ENCODE results near the gene MRNIP. TPM values are rescaled to one million over a fixed set of nuclear protein-coding genes. Genes with fewer than 3 reads are reported as not detected.
"Not testable (repeated sequence)": the region's sequence is repeated elsewhere in the genome, so short reads cannot be mapped to it uniquely, and the experiment has no call there.

MRNIP gene
- total and polyA plus RNA-seq, 7 experiments from 2014 or later = 19.4 to 133 (median 40.2) TPM

DNA sequence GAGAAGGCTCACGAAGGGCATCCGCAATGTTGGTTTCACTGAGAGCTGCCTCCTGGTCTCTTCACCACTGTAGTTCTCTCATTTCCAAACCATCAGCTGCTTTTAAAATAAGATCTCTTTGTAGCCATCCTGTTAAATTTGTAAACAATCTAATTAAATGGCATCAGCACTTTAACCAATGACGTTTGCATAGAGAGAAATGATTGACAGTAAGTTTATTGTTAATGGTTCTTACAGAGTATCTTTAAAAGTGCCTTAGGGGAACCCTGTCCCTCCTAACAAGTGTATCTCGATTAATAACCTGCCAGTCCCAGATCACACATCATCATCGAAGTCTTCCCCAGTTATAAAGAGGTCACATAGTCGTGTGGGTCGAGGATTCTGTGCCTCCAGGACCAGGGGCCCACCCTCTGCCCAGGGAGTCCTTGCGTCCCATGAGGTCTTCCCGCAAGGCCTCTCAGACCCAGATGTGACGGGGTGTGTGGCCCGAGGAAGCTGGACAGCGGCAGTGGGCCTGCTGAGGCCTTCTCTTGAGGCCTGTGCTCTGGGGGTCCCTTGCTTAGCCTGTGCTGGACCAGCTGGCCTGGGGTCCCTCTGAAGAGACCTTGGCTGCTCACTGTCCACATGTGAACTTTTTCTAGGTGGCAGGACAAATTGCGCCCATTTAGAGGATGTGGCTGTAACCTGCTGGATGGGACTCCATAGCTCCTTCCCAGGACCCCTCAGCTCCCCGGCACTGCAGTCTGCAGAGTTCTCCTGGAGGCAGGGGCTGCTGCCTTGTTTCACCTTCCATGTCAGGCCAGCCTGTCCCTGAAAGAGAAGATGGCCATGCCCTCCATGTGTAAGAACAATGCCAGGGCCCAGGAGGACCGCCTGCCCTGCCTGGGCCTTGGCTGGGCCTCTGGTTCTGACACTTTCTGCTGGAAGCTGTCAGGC is 21.3 kb downstream of the MRNIP start:
- DNase-seq (no peak), ATAC-seq (no peak)
- H3K4me3 Mint-ChIP-seq = peak overlapping the region in 7 of 10 donors; percentile 1 to 78 (median 50)
- intact Hi-C loops (cut with micrococcal nuclease) = loop anchor here (1.0 to 2.0 kb wide), 2 partner anchors 31 to 35 kb away; partner anchors contain the start of gene MGAT4B (in 1 of the 2)
- ChIA-PET CTCF (no interaction called here), POLR2A (interaction anchor here (0.6 to 1.9 kb wide), 6 partner anchors 10 to 100 kb away, joined by 3 to 6 read pairs (median 3); no protein-coding TSS in a partner anchor)
- no peaks in the 10 kb centered on the region for H3K27me3 Mint-ChIP-seq
- Histone ChIP-seq H3K4me3 (ENCODE audit: low read length) (no peak overlapping the region), H3K4me1 (ENCODE audit: control insufficient read depth in 2 of 2, insufficient read depth in 2 of 2, low read length in 2 of 2) (peaks cover 8 to 19% of the 10 kb centered on the region in 2 donors), H3K27ac (ENCODE audit: low read depth, low read length) (peak overlapping the region; percentile 69), H3K27me3 (ENCODE audit: control insufficient read depth in 2 of 2, insufficient read depth in 2 of 2, low read length in 2 of 2) (no peaks in the 10 kb centered on the region), H3K36me3 (ENCODE audit: control insufficient read depth in 2 of 3, insufficient read depth in 3 of 3, low read length in 3 of 3) (peaks cover 22 to 81% (median 23%) of the 10 kb centered on the region in 3 experiments), H3K9me3 (ENCODE audit: control insufficient read depth in 2 of 3, low read length in 3 of 3) (no peaks in the 10 kb centered on the region)
- H3K36me3 Mint-ChIP-seq = peaks cover 13 to 57% (median 34%) of the 10 kb centered on the region in 5 donors
- peaks cover 10 to 26% (median 15%) of the 10 kb centered on the region in 7 donors for H3K4me1 Mint-ChIP-seq
- H3K9me3 Mint-ChIP-seq = no peaks in the 10 kb centered on the region
- peak overlapping the region; percentile 77 to 93 (median 88) for H3K27ac Mint-ChIP-seq

GRCh38 chr5:179836225-179837019 is 22.2 kb downstream of the MRNIP start:
- H3K4me3 ChIP-seq (ENCODE audit: low read length) = no peak overlapping the region
- intact Hi-C loops (cut with micrococcal nuclease) = loop anchor here (1.0 to 2.0 kb wide), 3 partner anchors 15 to 34 kb away; partner anchors contain the start of gene MRNIP (in 2 of the 2)

DNA sequence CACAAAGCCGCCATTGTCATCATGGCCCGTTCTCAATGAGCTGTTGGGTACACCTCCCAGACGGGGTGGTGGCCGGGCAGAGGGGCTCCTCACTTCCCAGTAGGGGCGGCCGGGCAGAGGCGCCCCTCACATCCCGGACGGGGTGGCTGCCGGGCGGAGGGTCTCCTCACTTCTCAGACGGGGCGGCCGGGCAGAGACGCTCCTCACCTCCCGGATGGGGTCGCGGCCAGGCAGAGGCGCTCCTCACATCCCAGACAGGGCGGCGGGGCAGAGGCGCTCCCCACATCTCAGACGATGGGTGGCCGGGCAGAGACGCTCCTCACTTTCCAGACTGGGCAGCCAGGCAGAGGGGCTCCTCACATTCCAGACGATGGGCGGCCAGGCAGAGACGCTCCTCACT is 23.7 kb downstream of the MRNIP start:
- Mint-ChIP-seq H3K4me1 (peaks cover 12 to 26% (median 15%) of the 10 kb centered on the region in 7 donors), H3K36me3 (peaks cover 17 to 59% (median 36%) of the 10 kb centered on the region in 5 donors)
- ATAC-seq; CTCF ChIA-PET; DNase-seq; H3K9me3 Mint-ChIP-seq; H3K27ac ChIP-seq (ENCODE audit: low read depth, low read length); H3K4me3 ChIP-seq (ENCODE audit: low read length); H3K4me3 Mint-ChIP-seq; POLR2A ChIA-PET; H3K9me3 ChIP-seq (ENCODE audit: control insufficient read depth in 2 of 3, low read length in 3 of 3); H3K27me3 Mint-ChIP-seq; intact Hi-C loops (cut with micrococcal nuclease); H3K27me3 ChIP-seq (ENCODE audit: control insufficient read depth in 2 of 2, insufficient read depth in 2 of 2, low read length in 2 of 2); H3K27ac Mint-ChIP-seq: not testable (repeated sequence)
- H3K36me3 ChIP-seq (ENCODE audit: control insufficient read depth in 2 of 3, insufficient read depth in 3 of 3, low read length in 3 of 3) = peaks cover 21 to 82% (median 25%) of the 10 kb centered on the region in 3 experiments
- H3K4me1 ChIP-seq (ENCODE audit: control insufficient read depth in 2 of 2, insufficient read depth in 2 of 2, low read length in 2 of 2) = peaks cover 8 to 19% of the 10 kb centered on the region in 2 donors

More at GRCh38 chr5:179836225-179837019, 22.2 kb downstream of the MRNIP start:
- peaks cover 12 to 26% (median 15%) of the 10 kb centered on the region in 7 donors for H3K4me1 Mint-ChIP-seq
- ChIA-PET POLR2A (interaction anchor here (0.6 to 1.9 kb wide), 5 partner anchors 9 to 731 kb away, joined by 3 to 6 read pairs (median 4); partner anchors contain the start of gene SQSTM1), CTCF (interaction anchor here (1.3 kb wide), 1 partner anchor 35 kb away, joined by 5 read pairs; no protein-coding TSS in a partner anchor)
- H3K27ac Mint-ChIP-seq = peak overlapping the region; percentile 77 to 93 (median 88)
- Histone ChIP-seq H3K4me1 (ENCODE audit: control insufficient read depth in 2 of 2, insufficient read depth in 2 of 2, low read length in 2 of 2) (peaks cover 8 to 19% of the 10 kb centered on the region in 2 donors), H3K27ac (ENCODE audit: low read depth, low read length) (peak overlapping the region; percentile 69), H3K9me3 (ENCODE audit: control insufficient read depth in 2 of 3, low read length in 3 of 3) (no peaks in the 10 kb centered on the region), H3K27me3 (ENCODE audit: control insufficient read depth in 2 of 2, insufficient read depth in 2 of 2, low read length in 2 of 2) (no peaks in the 10 kb centered on the region), H3K36me3 (ENCODE audit: control insufficient read depth in 2 of 3, insufficient read depth in 3 of 3, low read length in 3 of 3) (peaks cover 22 to 83% (median 25%) of the 10 kb centered on the region in 3 experiments)
- peaks cover 0 to 2% (median 0%) of the 10 kb centered on the region in 11 donors for H3K9me3 Mint-ChIP-seq
- peak overlapping the region in 9 of 10 donors; percentile 1 to 78 (median 45) for H3K4me3 Mint-ChIP-seq
- H3K27me3 Mint-ChIP-seq = no peaks in the 10 kb centered on the region
- DNase-seq = peak in 7 of 9 donors; percentile 23 to 67 (median 47)
- ATAC-seq = peak; percentile 87
- H3K36me3 Mint-ChIP-seq = peaks cover 13 to 60% (median 35%) of the 10 kb centered on the region in 5 donors

DNA sequence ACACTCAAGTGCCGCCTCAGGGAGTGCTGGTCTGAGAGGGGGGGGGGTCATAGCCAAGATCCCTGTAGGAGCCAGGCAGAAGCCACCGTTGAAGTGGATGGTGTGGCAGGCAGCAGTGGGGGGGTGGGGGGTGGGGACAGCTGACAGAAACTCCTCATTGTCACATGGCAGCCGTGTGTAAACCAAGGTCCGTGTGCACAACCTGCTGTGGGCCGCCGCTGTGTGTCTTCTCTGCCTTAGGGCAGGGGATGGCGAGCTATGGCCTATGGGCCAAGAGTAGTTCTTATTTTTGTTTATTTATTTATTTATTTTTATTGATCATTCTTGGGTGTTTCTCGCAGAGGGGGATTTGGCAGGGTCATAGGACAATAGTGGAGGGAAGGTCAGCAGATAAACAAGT is 24.5 kb downstream of the MRNIP start:
- CTCF ChIA-PET = no interaction called here

GRCh38 chr5:179833709-179834070 is 24.9 kb downstream of the MRNIP start:
- Mint-ChIP-seq H3K4me1 (peaks cover 12 to 29% (median 18%) of the 10 kb centered on the region in 7 donors), H3K4me3 (no peak overlapping the region), H3K27me3 (no peaks in the 10 kb centered on the region), H3K36me3 (peaks cover 17 to 64% (median 39%) of the 10 kb centered on the region in 5 donors), H3K27ac (peak overlapping the region in 3 of 9 donors; percentile 10 to 85 (median 29)), H3K9me3 (peaks cover 0 to 2% (median 0%) of the 10 kb centered on the region in 11 donors)
- H3K9me3 ChIP-seq (ENCODE audit: control insufficient read depth in 2 of 3, low read length in 3 of 3) = no peaks in the 10 kb centered on the region
- H3K4me1 ChIP-seq (ENCODE audit: control insufficient read depth in 2 of 2, insufficient read depth in 2 of 2, low read length in 2 of 2) = peaks cover 8 to 19% of the 10 kb centered on the region in 2 donors
- ChIA-PET POLR2A (interaction anchor here (0.8 to 1.4 kb wide), 2 partner anchors 11 to 14 kb away, joined by 4 to 7 read pairs; no protein-coding TSS in a partner anchor), CTCF (no interaction called here)
- intact Hi-C loops (cut with micrococcal nuclease) = no loop called here
- no peak overlapping the region for H3K27ac ChIP-seq (ENCODE audit: low read depth, low read length)
- no peak for ATAC-seq
- peaks cover 24 to 81% (median 25%) of the 10 kb centered on the region in 3 experiments for H3K36me3 ChIP-seq (ENCODE audit: control insufficient read depth in 2 of 3, insufficient read depth in 3 of 3, low read length in 3 of 3)
- H3K4me3 ChIP-seq (ENCODE audit: low read length) = no peak overlapping the region
- DNase-seq = no peak
- no peaks in the 10 kb centered on the region for H3K27me3 ChIP-seq (ENCODE audit: control insufficient read depth in 2 of 2, insufficient read depth in 2 of 2, low read length in 2 of 2)

More for the DNA sequence above, 24.5 kb downstream of the MRNIP start:
- no peak overlapping the region for H3K27ac ChIP-seq (ENCODE audit: low read depth, low read length)
- DNase-seq (no peak), ATAC-seq (no peak)
- POLR2A ChIA-PET = interaction anchor here (1.4 kb wide), 1 partner anchor 14 kb away, joined by 7 read pairs; no protein-coding TSS in a partner anchor
- no peaks in the 10 kb centered on the region for H3K27me3 ChIP-seq (ENCODE audit: control insufficient read depth in 2 of 2, insufficient read depth in 2 of 2, low read length in 2 of 2)
- intact Hi-C loops (cut with micrococcal nuclease) = no loop called here
- H3K36me3 Mint-ChIP-seq = peaks cover 17 to 60% (median 37%) of the 10 kb centered on the region in 5 donors
- H3K4me1 Mint-ChIP-seq = peaks cover 12 to 27% (median 16%) of the 10 kb centered on the region in 7 donors
- H3K27ac Mint-ChIP-seq = peak overlapping the region in 3 of 9 donors; percentile 10 to 85 (median 29)
- no peak overlapping the region for H3K4me3 ChIP-seq (ENCODE audit: low read length)
- H3K4me3 Mint-ChIP-seq = no peak overlapping the region
- H3K4me1 ChIP-seq (ENCODE audit: control insufficient read depth in 2 of 2, insufficient read depth in 2 of 2, low read length in 2 of 2) = peaks cover 8 to 19% of the 10 kb centered on the region in 2 donors
- no peaks in the 10 kb centered on the region for H3K9me3 ChIP-seq (ENCODE audit: control insufficient read depth in 2 of 3, low read length in 3 of 3)
- peaks cover 0 to 2% (median 0%) of the 10 kb centered on the region in 11 donors for H3K9me3 Mint-ChIP-seq
- H3K27me3 Mint-ChIP-seq = no peaks in the 10 kb centered on the region
- peaks cover 24 to 81% (median 25%) of the 10 kb centered on the region in 3 experiments for H3K36me3 ChIP-seq (ENCODE audit: control insufficient read depth in 2 of 3, insufficient read depth in 3 of 3, low read length in 3 of 3)

Data from naive thymus-derived CD4-positive, alpha-beta T cell (primary cell).